CD4-positive, alpha-beta memory T cell (primary cell): ENCODE results near the gene PDPN. TPM values are rescaled to one million over a fixed set of nuclear protein-coding genes. Genes with fewer than 3 reads are reported as not detected.

Source experiments
- CTCF ChIA-PET: fragments of 350-600 bp; sonication (Branson Sonifier 250); formaldehyde crosslinking; loops from one replicate; lab custom pipeline; 2021; ENCODE audit warnings: inconsistent platforms; ENCODE audit not compliant: partially characterized antibody; lab: Charles Lee
- POLR2A ChIA-PET: fragments of 350-600 bp; sonication (Branson Sonifier 250); formaldehyde crosslinking; loops from one replicate; lab custom pipeline; 2021; ENCODE audit not compliant: partially characterized antibody; lab: Charles Lee
- DNase-seq, 5 donors: peaks; one replicate each; pipeline versions ENCODE4 v3.0.0 to v3.0.0-alpha.2; 2020 to 2022; ENCODE audit warnings: mixed read lengths in 1 of 5
- H3K27ac ChIP-seq: one replicate; pipeline ENCODE4 v1.7.0; 2013; ENCODE audit warnings: low read depth, low read length
- H3K27me3 ChIP-seq: 2 replicates; pipeline ENCODE4 v1.7.0; 2013; ENCODE audit warnings: mild to moderate bottlenecking, low read length, moderate library complexity; ENCODE audit not compliant: insufficient read depth
- H3K36me3 ChIP-seq: 2 replicates; pipeline ENCODE4 v1.7.0; 2013; ENCODE audit warnings: mild to moderate bottlenecking, low read length, moderate library complexity; ENCODE audit not compliant: insufficient read depth
- H3K4me1 ChIP-seq: 2 replicates; pipeline ENCODE4 v1.7.0; 2013; ENCODE audit warnings: mild to moderate bottlenecking, low read length, moderate library complexity; ENCODE audit not compliant: insufficient read depth
- H3K4me3 ChIP-seq, 2 donors: one replicate each; pipeline ENCODE4 v1.7.0; 2013; ENCODE audit warnings: low read length in 2 of 2, mild to moderate bottlenecking in 1 of 2
- H3K9me3 ChIP-seq, 2 donors: one replicate each; pipeline ENCODE4 v1.7.0; 2013; ENCODE audit warnings: low read length in 2 of 2, control low read depth in 1 of 2; ENCODE audit not compliant: control insufficient read depth in 1 of 2
- H3K27ac Mint-ChIP-seq, 7 donors: one replicate each; pipeline ENCODE4 v1.8.0; 2020 to 2021; ENCODE audit warnings: mixed read lengths in 7 of 7, mild to moderate bottlenecking in 6 of 7, inconsistent platforms in 3 of 7, moderate library complexity in 3 of 7
- H3K27me3 Mint-ChIP-seq, 2 donors: one replicate each; pipeline ENCODE4 v1.8.0; 2020 to 2021; ENCODE audit warnings: mixed read lengths in 2 of 2
- H3K36me3 Mint-ChIP-seq, 2 donors: one replicate each; pipeline ENCODE4 v1.8.0; 2020 to 2021; ENCODE audit warnings: mixed read lengths in 2 of 2, inconsistent platforms in 1 of 2, mild to moderate bottlenecking in 1 of 2
- H3K4me1 Mint-ChIP-seq, 4 donors: one replicate each; pipeline ENCODE4 v1.8.0; 2020 to 2021; ENCODE audit warnings: mixed read lengths in 4 of 4, mild to moderate bottlenecking in 1 of 4
- H3K4me3 Mint-ChIP-seq, 8 donors: one replicate each; pipeline ENCODE4 v1.8.0; 2020 to 2021; ENCODE audit warnings: mixed read lengths in 8 of 8, mild to moderate bottlenecking in 7 of 8, moderate library complexity in 6 of 8, inconsistent platforms in 3 of 8
- H3K9me3 Mint-ChIP-seq, 8 donors: one replicate each; pipeline ENCODE4 v1.8.0; 2020 to 2021; ENCODE audit warnings: mixed read lengths in 8 of 8, mild to moderate bottlenecking in 5 of 8, inconsistent platforms in 3 of 8, moderate library complexity in 1 of 8
- intact Hi-C: fragments of 100-400 bp; cut with micrococcal nuclease; formaldehyde crosslinking; loops from one replicate; pipeline ENCODE4 v1.15.1; 2023
- polyA plus RNA-seq, 2 donors: library from polyadenylated mRNA; unstranded; fragments of 300-500 nt; fragmentation: Illumina TruSeq; gene quantifications; one replicate each; pipeline ENCODE4 v1.2.3, GENCODE V29; 2021
- total RNA-seq, 2 experiments: library from RNA; stranded (reverse); gene quantifications; one replicate each; pipeline ENCODE4 v1.2.3, GENCODE V29; 2021

PDPN gene
- total and polyA plus RNA-seq, 4 experiments from 2014 or later, result not detected

- Mint-ChIP-seq H3K36me3 (peaks cover 0 to 4% of the 10 kb centered on the region in 2 donors), H3K4me3 (no peak overlapping the region), H3K27me3 (peaks cover 2 to 5% of the 10 kb centered on the region in 2 donors), H3K9me3 (peaks cover 0 to 6% (median 3%) of the 10 kb centered on the region in 8 donors), H3K4me1 (peaks cover 2 to 8% (median 4%) of the 10 kb centered on the region in 4 donors), H3K27ac (no peak overlapping the region)
- Histone ChIP-seq H3K36me3 (no peaks in the 10 kb centered on the region), H3K4me3 (no peak overlapping the region), H3K9me3 (no peaks in the 10 kb centered on the region), H3K27me3 (no peaks in the 10 kb centered on the region), H3K4me1 (no peaks in the 10 kb centered on the region), H3K27ac (no peak overlapping the region)
- ChIA-PET POLR2A (no interaction called here), CTCF (no interaction called here)
- intact Hi-C loops, result no loop called here
- DNase-seq, result no peak
Measured at GRCh38 chr1:13661539-13661938, 77.9 kb downstream of the PDPN start.

GRCh38 chr1:13662493-13662892 is 78.9 kb downstream of the PDPN start:
- Histone ChIP-seq H3K4me3 (no peak overlapping the region), H3K9me3 (no peaks in the 10 kb centered on the region), H3K36me3 (no peaks in the 10 kb centered on the region), H3K4me1 (no peaks in the 10 kb centered on the region), H3K27me3 (no peaks in the 10 kb centered on the region), H3K27ac (no peak overlapping the region)
- Mint-ChIP-seq H3K4me1 (peaks cover 2 to 8% (median 4%) of the 10 kb centered on the region in 4 donors), H3K9me3 (peaks cover 0 to 6% (median 3%) of the 10 kb centered on the region in 8 donors), H3K36me3 (peaks cover 0 to 4% of the 10 kb centered on the region in 2 donors), H3K27me3 (peaks cover 2 to 5% of the 10 kb centered on the region in 2 donors), H3K27ac (no peak overlapping the region), H3K4me3 (no peak overlapping the region)
- CTCF ChIA-PET, result interaction anchor here (0.8 to 1.6 kb wide), 5 partner anchors 16 to 297 kb away, joined by 3 to 6 read pairs (median 3); no protein-coding TSS in a partner anchor
- intact Hi-C loops, result no loop called here
- POLR2A ChIA-PET, result no interaction called here
- no peak for DNase-seq

- DNase-seq, result no peak
- peaks cover 0 to 6% (median 3%) of the 10 kb centered on the region in 8 donors for H3K9me3 Mint-ChIP-seq
- intact Hi-C loops, result no loop called here
- H3K4me3 Mint-ChIP-seq, result no peak overlapping the region
- Histone ChIP-seq H3K36me3 (no peaks in the 10 kb centered on the region), H3K9me3 (no peaks in the 10 kb centered on the region), H3K4me1 (no peaks in the 10 kb centered on the region), H3K27me3 (no peaks in the 10 kb centered on the region), H3K4me3 (no peak overlapping the region), H3K27ac (no peak overlapping the region)
- H3K27me3 Mint-ChIP-seq, result peaks cover 2 to 5% of the 10 kb centered on the region in 2 donors
- POLR2A ChIA-PET, result no interaction called here
- H3K4me1 Mint-ChIP-seq, result peaks cover 2 to 8% (median 4%) of the 10 kb centered on the region in 4 donors
- H3K27ac Mint-ChIP-seq, result no peak overlapping the region
- CTCF ChIA-PET, result interaction anchor here (0.9 to 5.0 kb wide), 7 partner anchors 61 to 301 kb away, joined by 3 to 39 read pairs (median 6); no protein-coding TSS in a partner anchor
- H3K36me3 Mint-ChIP-seq, result peaks cover 0 to 4% of the 10 kb centered on the region in 2 donors
Measured at GRCh38 chr1:13663969-13664368, 80.3 kb downstream of the PDPN start.

GRCh38 chr1:13664451-13664850 is 80.8 kb downstream of the PDPN start:
- Mint-ChIP-seq H3K4me1 (peaks cover 2 to 8% (median 4%) of the 10 kb centered on the region in 4 donors), H3K9me3 (peaks cover 0 to 3% (median under 1%) of the 10 kb centered on the region in 8 donors), H3K4me3 (no peak overlapping the region), H3K27ac (no peak overlapping the region), H3K36me3 (peaks cover 0 to under 1% of the 10 kb centered on the region in 2 donors), H3K27me3 (peaks cover 0 to 2% of the 10 kb centered on the region in 2 donors)
- DNase-seq, result no peak
- H3K4me3 ChIP-seq, result no peak overlapping the region
- ChIA-PET POLR2A (no interaction called here), CTCF (interaction anchor here (0.9 to 5.0 kb wide), 8 partner anchors 61 to 301 kb away, joined by 3 to 39 read pairs (median 6); no protein-coding TSS in a partner anchor)
- H3K36me3 ChIP-seq, result no peaks in the 10 kb centered on the region
- H3K27me3 ChIP-seq, result no peaks in the 10 kb centered on the region
- H3K27ac ChIP-seq, result no peak overlapping the region
- H3K4me1 ChIP-seq, result no peaks in the 10 kb centered on the region
- no peaks in the 10 kb centered on the region for H3K9me3 ChIP-seq
- intact Hi-C loops, result no loop called here

GRCh38 chr1:13666317-13666716 is 82.7 kb downstream of the PDPN start:
- no peak overlapping the region for H3K4me3 ChIP-seq
- no peaks in the 10 kb centered on the region for H3K9me3 Mint-ChIP-seq
- POLR2A ChIA-PET, result interaction anchor here (1.4 kb wide), 1 partner anchor 83 kb away, joined by 4 read pairs; no protein-coding TSS in a partner anchor

More at GRCh38 chr1:13666317-13666716, 82.7 kb downstream of the PDPN start:
- H3K27me3 ChIP-seq, result no peaks in the 10 kb centered on the region
- no peak overlapping the region for H3K27ac ChIP-seq
- Mint-ChIP-seq H3K4me3 (no peak overlapping the region), H3K27ac (no peak overlapping the region), H3K27me3 (peaks cover 0 to 2% of the 10 kb centered on the region in 2 donors), H3K36me3 (no peaks in the 10 kb centered on the region), H3K4me1 (peaks cover 2 to 8% (median 4%) of the 10 kb centered on the region in 4 donors)
- CTCF ChIA-PET, result interaction anchor here (1.0 to 5.0 kb wide), 9 partner anchors 13 to 296 kb away, joined by 3 to 39 read pairs (median 5); no protein-coding TSS in a partner anchor
- H3K4me1 ChIP-seq, result no peaks in the 10 kb centered on the region
- H3K9me3 ChIP-seq, result no peaks in the 10 kb centered on the region
- intact Hi-C loops, result no loop called here
- no peaks in the 10 kb centered on the region for H3K36me3 ChIP-seq
- peak in 1 of 5 donors; percentile 33 for DNase-seq

Other genes with a start within 250 kb of the PDPN start
- gene PRAMEF14, start 236.7 kb upstream of the PDPN start, total RNA-seq, result not detected
- gene PRAMEF14, start 236.7 kb upstream of the PDPN start, polyA plus RNA-seq, result not detected
- gene PRAMEF19, start 211.9 kb upstream of the PDPN start, total RNA-seq, result not detected
- gene PRAMEF19, start 211.9 kb upstream of the PDPN start, polyA plus RNA-seq, result not detected
- gene PRAMEF17, start 194.2 kb upstream of the PDPN start, total RNA-seq, result not detected
- gene PRAMEF17, start 194.2 kb upstream of the PDPN start, polyA plus RNA-seq, result not detected
- gene PRAMEF20, start 173.4 kb upstream of the PDPN start, total RNA-seq, result not detected
- gene PRAMEF20, start 173.4 kb upstream of the PDPN start, polyA plus RNA-seq, result not detected
- not detected for gene LRRC38, start 69.8 kb upstream of the PDPN start, total RNA-seq
- gene LRRC38, start 69.8 kb upstream of the PDPN start, polyA plus RNA-seq, result not detected
- gene PRDM2, start 116.4 kb downstream of the PDPN start, total RNA-seq, result 100 to 1,000 TPM; 113 to 118 TPM
- 10 to 100 TPM in 1 of 2 donors, 1 to 10 TPM in 1; 6.7 to 23.5 TPM for gene PRDM2, start 116.4 kb downstream of the PDPN start, polyA plus RNA-seq